HEK293 (cell line): ENCODE measurements around the gene P4HA1.
A peak's percentile ranks its signal among the peaks of the same experiment; 100 is the strongest.

Experiments used
- CTCF ChIA-PET: fragments of 350-600 bp; formaldehyde crosslinking; extraction: SDS; loops from one replicate; lab custom pipeline; 2021; ENCODE audit warnings: antibody characterized with exemption; lab: Yijun Ruan, JAX
- POLR2A ChIA-PET: fragments of 300-600 bp; formaldehyde crosslinking; extraction: SDS; loops from one replicate; lab custom pipeline; 2020; ENCODE audit warnings: antibody characterized with exemption, inconsistent platforms; lab: Yijun Ruan, JAX
- H3K27ac ChIP-seq: fragments of 200-500 bp; sonication (Bioruptor generic); 2 replicates; pipeline ENCODE4 v1.5.1; 2014; ENCODE audit warnings: low read depth, low read length, control low read depth, inconsistent platforms; ENCODE audit errors: extremely low read depth
- H3K36me3 ChIP-seq, 2 experiments: fragments of 200-500 bp in 1 of 2; sonication (Bioruptor generic) in 1 of 2; 1 replicate in 1 of 2; 2 replicates in 1 of 2; pipeline ENCODE4 v1.5.1; 2014 to 2017; ENCODE audit warnings: inconsistent platforms in 2 of 2, low read length in 2 of 2; ENCODE audit not compliant: control insufficient read depth in 2 of 2, insufficient read depth in 1 of 2
- H3K4me1 ChIP-seq: fragments of 200-500 bp; sonication (Bioruptor generic); 2 replicates; pipeline ENCODE4 v1.5.1; 2014; ENCODE audit warnings: mild to moderate bottlenecking, low read length, inconsistent platforms; ENCODE audit not compliant: control insufficient read depth, insufficient read depth
- H3K4me3 ChIP-seq: 2 replicates; pipeline ENCODE4 v1.5.1; 2011; ENCODE audit warnings: low read depth, mild to moderate bottlenecking, control low read depth, low read length, moderate library complexity
- H3K9me3 ChIP-seq: fragments of 200-500 bp; sonication (Bioruptor generic); 2 replicates; pipeline ENCODE4 v1.5.1; 2014; ENCODE audit warnings: low read depth, low read length, inconsistent platforms; ENCODE audit not compliant: control insufficient read depth, insufficient read depth
- HIC1 ChIP-seq: fragments of 450-650 bp; formaldehyde crosslinking; IDR thresholded peaks from 2 replicates; pipeline ENCODE4 v1.5.1; 2016; ENCODE audit warnings: missing biosample characterization, missing genetic modification characterization
- OSR2 ChIP-seq: fragments of 450-650 bp; formaldehyde crosslinking; IDR thresholded peaks from 2 replicates; pipeline ENCODE4 v1.5.1; 2016; ENCODE audit warnings: missing biosample characterization, missing genetic modification characterization
- PRDM1 ChIP-seq: fragments of 450-650 bp; formaldehyde crosslinking; IDR thresholded peaks from 2 replicates; pipeline ENCODE4; 2016; ENCODE audit warnings: missing biosample characterization, missing genetic modification characterization
- PRDM10 ChIP-seq: fragments of 450-650 bp; formaldehyde crosslinking; IDR thresholded peaks from 2 replicates; pipeline ENCODE4 v1.5.1; 2016; ENCODE audit warnings: missing biosample characterization, missing genetic modification characterization
- PRDM6 ChIP-seq: fragments of 450-650 bp; formaldehyde crosslinking; IDR thresholded peaks from 2 replicates; pipeline ENCODE4 v1.5.1; 2017; ENCODE audit warnings: missing biosample characterization, missing genetic modification characterization
- SP7 ChIP-seq: fragments of 450-650 bp; formaldehyde crosslinking; IDR thresholded peaks from 2 replicates; pipeline ENCODE4 v1.5.1; 2016; ENCODE audit warnings: missing biosample characterization, missing genetic modification characterization
- TSHZ1 ChIP-seq: fragments of 450-650 bp; formaldehyde crosslinking; IDR thresholded peaks from 2 replicates; pipeline ENCODE4 v1.5.1; 2016; ENCODE audit warnings: missing biosample characterization, missing genetic modification characterization, borderline replicate concordance
- ZNF121 ChIP-seq: fragments of 450-650 bp; formaldehyde crosslinking; IDR thresholded peaks from 2 replicates; pipeline ENCODE4 v1.5.1; 2016; ENCODE audit warnings: missing biosample characterization, missing genetic modification characterization
- ZNF211 ChIP-seq: fragments of 450-650 bp; formaldehyde crosslinking; IDR thresholded peaks from 2 replicates; pipeline ENCODE4 v1.5.1; 2016; ENCODE audit warnings: low read depth, missing biosample characterization, missing genetic modification characterization
- ZNF366 ChIP-seq: fragments of 450-650 bp; formaldehyde crosslinking; conservative IDR thresholded peaks from 2 replicates; pipeline ENCODE4 v1.5.1; 2016; ENCODE audit warnings: missing biosample characterization, missing genetic modification characterization
- ZNF701 ChIP-seq: fragments of 450-650 bp; formaldehyde crosslinking; IDR thresholded peaks from 2 replicates; pipeline ENCODE4 v1.5.1; 2016; ENCODE audit warnings: missing biosample characterization, missing genetic modification characterization
- ZNF707 ChIP-seq: fragments of 450-650 bp; formaldehyde crosslinking; IDR thresholded peaks from 2 replicates; pipeline ENCODE4 v1.5.1; 2016; ENCODE audit warnings: missing biosample characterization, missing genetic modification characterization

P4HA1 gene

GRCh38 chr10:73117976-73118743, 21.5 kb upstream of the P4HA1 start:
- Histone ChIP-seq H3K36me3 (peaks cover 3 to 16% of the 10 kb centered on the region in 2 experiments; a peak in 2 of 3 replicates), H3K4me1 (no peaks in the 10 kb centered on the region), H3K27ac (no peak overlapping the region), H3K9me3 (no peaks in the 10 kb centered on the region), H3K4me3 (no peak overlapping the region)
- POLR2A ChIA-PET, result no interaction called here
- CTCF ChIA-PET, result no interaction called here
- TF ChIP-seq PRDM1 (peak; percentile 29; the same call in 1 of the 2 replicates), PRDM6 (peak; percentile 55; the same call in 1 of the 2 replicates), ZNF701 (no peak), TSHZ1 (peak; percentile 38; the same call in 1 of the 2 replicates), SP7 (peak; percentile 35; the same call in 1 of the 2 replicates), ZNF366 (0 out of 2 replicates have a peak, but pooled peaks have one; percentile 38), OSR2 (tag by site-specific recombination) (no peak), PRDM10 (tag by site-specific recombination) (peak; percentile 47), ZNF707 (tag by site-specific recombination) (no peak), HIC1 (tag by site-specific recombination) (0 out of 2 replicates have a peak, but pooled peaks have one; percentile 42)

- Histone ChIP-seq H3K4me3 (no peak overlapping the region), H3K36me3 (peaks cover 0 to 4% of the 10 kb centered on the region in 2 experiments; a peak in 2 of 3 replicates), H3K27ac (no peak overlapping the region), H3K4me1 (no peaks in the 10 kb centered on the region), H3K9me3 (no peaks in the 10 kb centered on the region)
- TF ChIP-seq PRDM6, result no peak
- 0 out of 2 replicates have a peak, but pooled peaks have one; percentile 48 for TF ChIP-seq ZNF121
- TF ChIP-seq ZNF211 (tag by site-specific recombination), result no peak
- ChIA-PET POLR2A (no interaction called here), CTCF (no interaction called here)
These were observed 19.4 kb upstream of the P4HA1 start for GRCh38 chr10:73116017-73116416.
